ENCODE results near the gene ACP2.
"Not testable (repeated sequence)": the region's sequence is repeated elsewhere in the genome, so short reads cannot be mapped to it uniquely, and the experiment has no call there.

ACP2 gene

GRCh38 chr11:47241841-47242301 lies 6.7 kb downstream of the ACP2 start:
- no peak for DNase-seq (ENCODE audit: low read depth)

DNA sequence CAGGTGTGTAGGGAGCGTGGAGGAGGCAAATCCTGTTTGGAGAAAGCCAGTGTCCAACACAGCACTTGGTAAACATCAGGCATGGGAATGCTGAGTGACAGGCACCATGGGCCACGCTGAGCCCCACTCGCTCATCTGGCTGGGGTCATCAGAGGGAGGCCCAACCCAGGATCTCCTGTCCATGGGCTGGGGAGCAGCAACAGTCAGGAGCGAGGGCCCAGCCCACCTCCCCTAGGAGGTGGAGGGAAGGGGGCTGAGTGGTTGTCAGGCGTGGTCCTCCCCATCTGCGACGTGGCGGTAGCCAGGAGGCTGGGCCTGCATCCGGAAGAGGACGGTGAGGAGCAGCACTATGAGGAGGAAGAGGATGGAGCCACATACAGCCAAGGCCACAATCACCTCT lies 8.8 kb downstream of the ACP2 start:
- DNase-seq (ENCODE audit: low read depth) = no peak

- no peak for DNase-seq (ENCODE audit: low read depth)
Observed at GRCh38 chr11:47236482-47236881, 12.1 kb downstream of the ACP2 start.

- no peak for DNase-seq (ENCODE audit: low read depth)
Observed at GRCh38 chr11:47235163-47235562, 13.5 kb downstream of the ACP2 start.

- peak; percentile 44 for DNase-seq (ENCODE audit: low read depth)
Observed at GRCh38 chr11:47234669-47235100, 13.9 kb downstream of the ACP2 start.

DNA sequence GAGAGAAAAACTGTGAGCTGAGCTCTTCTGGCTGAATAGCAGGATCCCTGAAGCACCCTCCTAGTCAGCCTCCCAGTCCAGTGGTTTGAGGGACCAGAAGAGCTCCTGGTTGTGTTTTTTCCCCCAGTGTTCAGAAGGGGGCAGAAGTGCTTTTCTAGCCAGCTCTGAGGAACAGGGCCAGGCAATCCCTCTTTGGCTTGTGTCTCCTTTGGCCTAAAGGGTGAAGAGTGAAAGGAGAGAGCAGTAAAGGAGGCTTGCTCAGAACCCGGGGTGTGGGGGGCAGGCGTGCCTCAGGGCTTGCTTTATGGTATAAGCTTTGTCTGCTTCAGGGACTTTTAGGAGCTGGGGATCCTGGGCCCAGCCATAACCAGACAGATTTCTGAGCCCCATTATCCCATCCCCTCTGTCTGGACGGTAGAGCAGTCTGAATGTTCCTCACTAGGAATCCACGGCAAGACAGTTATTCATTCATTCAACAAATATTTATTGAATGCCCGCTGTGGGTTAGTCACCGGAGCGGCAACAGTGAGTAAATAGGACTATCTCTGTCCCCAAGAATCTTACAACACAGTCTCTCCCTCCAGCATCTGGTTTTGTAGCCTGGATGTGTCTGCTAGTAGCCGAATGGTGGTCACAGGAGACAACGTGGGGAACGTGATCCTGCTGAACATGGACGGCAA lies 14.5 kb downstream of the ACP2 start:
- no peak for DNase-seq (ENCODE audit: low read depth)

DNA sequence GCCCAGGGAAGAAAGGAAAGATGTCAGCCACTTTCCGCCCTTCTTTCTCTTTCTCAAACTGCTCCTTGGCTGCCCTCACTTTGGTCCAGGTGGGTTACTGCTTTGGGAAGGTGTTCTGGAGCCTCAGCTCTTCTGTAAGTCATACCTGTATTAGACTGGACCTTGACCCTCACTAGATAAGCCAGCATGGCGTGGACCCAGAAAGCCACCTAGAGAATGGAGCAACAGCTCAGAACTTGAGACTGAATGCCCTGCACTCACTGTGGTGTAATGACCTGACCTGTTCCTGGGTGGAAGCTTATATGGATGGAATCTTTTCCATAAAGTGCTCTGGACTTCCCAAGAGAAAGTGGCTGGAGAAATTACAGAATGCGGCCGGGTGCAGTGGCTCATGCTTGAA lies 15.6 kb downstream of the ACP2 start:
- no peak for DNase-seq (ENCODE audit: low read depth)

- no peak for DNase-seq (ENCODE audit: low read depth)
Observed at GRCh38 chr11:47229161-47229560, 19.5 kb downstream of the ACP2 start.

DNA sequence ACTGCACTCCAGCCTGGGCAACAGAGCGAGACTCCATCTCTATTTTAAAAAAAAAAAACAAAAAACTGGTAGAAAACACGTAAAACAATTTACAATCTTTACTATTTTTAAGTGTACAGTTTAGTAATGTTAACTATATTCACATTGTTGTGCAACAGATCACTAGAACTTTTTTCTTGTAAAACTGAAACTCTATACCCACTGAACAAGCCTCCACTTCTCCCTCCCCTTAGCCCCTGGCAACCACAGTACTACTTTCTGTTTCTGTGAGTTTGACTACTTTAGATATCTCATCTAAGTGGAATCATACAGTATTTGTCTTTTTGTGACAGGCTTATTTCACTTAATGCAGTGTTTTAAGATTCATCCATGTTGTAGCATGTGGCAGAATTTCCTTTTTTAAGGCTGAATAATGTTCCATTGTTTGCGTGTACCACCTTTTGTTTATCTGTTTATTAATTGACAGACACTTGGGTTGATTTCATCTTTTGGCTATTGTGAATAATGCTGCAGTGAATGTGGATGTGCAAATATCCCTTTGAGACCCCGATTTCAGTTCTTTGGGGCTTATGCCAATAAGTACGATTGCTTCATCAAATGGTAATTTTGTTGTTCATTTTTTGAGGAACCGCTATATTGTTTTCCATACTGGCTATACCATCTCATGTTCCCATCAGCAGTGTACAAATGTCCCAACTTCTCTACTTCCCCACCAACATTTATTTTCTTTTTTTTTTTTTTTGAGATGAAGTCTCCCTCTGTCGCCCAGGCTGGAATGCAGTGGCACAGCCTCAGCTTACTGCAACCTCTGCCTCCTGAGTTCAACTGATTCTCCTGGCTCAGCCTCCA lies 22.8 kb downstream of the ACP2 start:
- DNase-seq (ENCODE audit: low read depth) = no peak

DNA sequence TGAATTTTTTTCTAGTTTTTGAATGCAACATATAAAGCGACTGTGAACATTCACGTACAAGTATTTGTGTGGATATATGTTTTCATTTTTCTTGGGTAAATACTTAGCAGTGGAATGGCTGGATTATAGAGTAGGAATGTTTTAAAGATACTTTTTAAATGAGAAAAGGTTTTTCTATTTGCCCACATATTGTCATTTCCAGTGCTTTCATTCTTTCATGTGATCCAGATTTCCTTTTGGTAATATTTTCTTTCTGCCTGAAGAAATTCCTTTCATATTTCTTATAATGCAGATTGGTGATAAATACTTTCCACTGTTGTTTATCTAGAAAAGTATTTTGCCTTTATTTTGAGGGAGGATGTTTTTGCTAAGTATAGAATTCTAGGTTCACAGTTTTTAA lies 25.9 kb downstream of the ACP2 start:
- DNase-seq (ENCODE audit: low read depth) = no peak

DNA sequence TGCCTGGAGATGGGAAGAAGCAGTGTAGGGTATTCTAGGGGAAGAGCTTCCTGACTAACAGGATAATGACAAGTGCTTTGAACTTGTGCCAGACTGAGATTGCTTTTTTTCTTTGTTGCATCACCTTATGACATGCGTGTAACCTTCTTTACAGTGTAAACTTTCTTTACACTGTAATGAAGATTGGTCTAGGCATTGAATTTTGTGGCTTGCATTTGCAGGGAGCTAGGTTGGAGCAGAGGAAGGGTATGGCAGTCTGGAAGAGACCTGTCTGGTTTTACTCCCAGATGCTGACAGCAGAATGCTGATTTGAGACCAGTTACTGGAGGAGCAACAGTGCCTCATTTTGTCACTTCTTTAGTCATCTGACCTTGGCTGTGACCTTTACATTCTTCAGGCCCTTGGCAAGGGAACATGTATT lies 28.2 kb downstream of the ACP2 start:
- no peak for DNase-seq (ENCODE audit: low read depth)

GRCh38 chr11:47216121-47216798 lies 32.4 kb downstream of the ACP2 start:
- peak; percentile 29 for DNase-seq (ENCODE audit: low read depth)

DNA sequence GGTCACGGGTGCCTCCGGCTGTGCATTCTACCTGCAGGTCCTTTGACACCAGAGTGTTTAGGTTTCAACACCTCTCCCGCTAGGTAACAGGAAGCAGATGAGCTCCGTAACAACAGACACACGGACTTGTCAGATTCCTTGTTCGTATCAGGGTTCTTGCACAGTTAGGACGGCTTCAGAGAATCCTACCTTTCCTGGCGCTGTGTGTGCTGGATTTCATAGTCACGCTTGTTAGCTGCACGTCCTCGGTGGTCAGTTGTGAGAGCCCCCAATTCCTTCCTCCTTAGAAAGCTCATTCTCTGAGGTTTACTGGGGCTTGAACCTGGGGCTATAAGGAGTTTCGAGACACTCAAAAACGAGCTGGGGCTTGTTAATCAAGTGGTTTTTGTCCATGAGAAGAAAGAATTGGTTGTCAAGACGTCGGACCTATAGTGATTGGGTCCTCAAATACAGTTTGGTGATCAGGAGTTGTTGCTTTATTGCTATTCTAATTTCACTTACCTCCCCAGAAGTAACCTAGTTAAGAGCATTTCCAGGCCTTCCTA lies 33.2 kb downstream of the ACP2 start:
- no peak for DNase-seq (ENCODE audit: low read depth)

DNA sequence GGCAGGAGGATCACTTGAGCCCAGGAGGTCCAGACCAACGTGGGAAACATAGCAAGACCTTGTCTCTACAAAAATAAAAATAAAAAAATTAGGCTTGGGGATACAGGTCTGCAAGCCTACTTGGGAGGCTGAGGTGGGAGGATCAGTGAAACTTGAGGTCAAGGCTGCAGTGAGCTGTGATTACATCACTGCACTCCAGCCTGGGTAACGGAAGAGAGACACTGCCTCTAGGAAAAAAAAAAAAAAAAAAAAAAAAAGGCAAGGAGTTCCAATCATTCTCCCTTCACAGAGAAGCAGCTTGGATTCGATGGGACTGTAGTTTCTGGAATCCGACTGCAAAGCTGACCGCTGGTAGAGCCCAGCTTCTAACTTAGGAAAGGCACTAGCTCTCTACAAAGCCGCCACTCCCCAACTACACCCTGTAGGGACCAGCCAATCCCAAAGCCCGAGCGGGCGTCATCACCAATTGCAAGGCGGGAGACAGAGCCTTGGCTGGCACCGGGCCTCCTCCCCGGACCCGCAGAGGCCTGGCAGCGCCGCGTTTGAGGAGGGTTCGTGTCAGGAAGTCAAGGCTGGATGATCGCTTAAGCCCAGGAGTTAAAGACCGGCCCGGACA lies 34.6 kb downstream of the ACP2 start:
- DNase-seq (ENCODE audit: low read depth) = peak; percentile 71

- DNase-seq (ENCODE audit: low read depth) = no peak
Observed at GRCh38 chr11:47212938-47213337, 35.7 kb downstream of the ACP2 start.

DNA sequence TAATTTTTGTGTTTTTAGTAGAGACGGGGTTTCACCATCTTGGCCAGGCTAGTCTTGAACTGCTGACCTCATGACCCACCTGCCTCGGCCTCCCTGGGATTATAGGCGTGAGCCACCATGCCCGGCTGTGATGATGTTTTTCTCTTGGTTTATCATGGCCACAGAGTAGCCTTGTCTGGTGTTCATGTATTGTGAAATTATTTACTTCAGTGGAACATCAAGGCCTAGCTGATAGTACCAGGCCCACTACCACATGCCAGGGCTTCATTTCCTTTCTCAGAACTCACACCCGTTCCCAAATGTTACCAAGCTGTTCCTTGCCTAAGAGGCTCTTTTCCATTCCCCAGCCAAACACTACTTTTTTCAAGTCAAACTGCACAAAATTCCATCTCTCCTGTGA lies 40.0 kb downstream of the ACP2 start:
- no peak for DNase-seq (ENCODE audit: low read depth)

- DNase-seq (ENCODE audit: low read depth) = not testable (repeated sequence)
Observed at GRCh38 chr11:47208008-47208552, 40.5 kb downstream of the ACP2 start.

DNA sequence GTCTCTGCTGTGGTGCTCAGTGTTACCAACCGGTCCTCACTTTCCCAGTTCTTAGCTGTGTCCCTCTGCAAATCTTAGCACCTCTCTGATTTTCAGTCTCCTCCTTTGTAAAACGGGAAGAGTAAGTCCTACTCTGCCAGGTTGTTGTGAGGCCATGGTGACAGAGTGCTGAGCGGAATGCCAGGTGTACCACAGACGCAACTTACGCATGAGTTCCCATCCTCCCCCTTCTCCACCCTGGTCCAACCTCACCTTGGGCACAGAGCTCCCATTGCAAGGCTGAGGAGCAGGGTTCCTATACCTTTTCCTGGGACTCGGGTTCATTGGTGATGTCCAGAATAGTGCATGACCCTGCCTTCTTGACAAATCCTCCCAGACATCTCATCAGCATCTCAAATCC lies 41.2 kb downstream of the ACP2 start:
- DNase-seq (ENCODE audit: low read depth) = no peak

GRCh38 chr11:47206577-47206976 lies 42.0 kb downstream of the ACP2 start:
- DNase-seq (ENCODE audit: low read depth) = not testable (repeated sequence)

DNA sequence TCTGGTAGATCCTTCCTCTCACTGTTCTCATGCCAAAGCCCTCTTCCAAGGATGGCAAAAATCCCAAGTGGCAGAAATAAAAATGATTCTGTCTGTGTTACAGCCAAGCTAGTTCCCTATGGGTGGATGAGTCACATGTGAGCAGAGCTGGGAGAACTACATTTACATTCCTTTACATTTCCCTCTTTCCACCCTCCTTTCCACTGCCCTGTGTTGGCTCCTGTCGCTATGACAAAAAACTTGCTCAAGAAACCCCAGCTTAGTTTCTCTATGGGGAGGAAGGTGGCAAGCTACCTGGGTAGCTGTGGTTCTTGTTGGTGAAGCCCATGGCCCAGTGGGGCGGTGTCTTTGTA lies 44.0 kb downstream of the ACP2 start:
- no peak for DNase-seq (ENCODE audit: low read depth)

- no peak for DNase-seq (ENCODE audit: low read depth)
Observed at GRCh38 chr11:47202576-47202975, 46.0 kb downstream of the ACP2 start.

GRCh38 chr11:47201015-47201414 lies 47.6 kb downstream of the ACP2 start:
- no peak for DNase-seq (ENCODE audit: low read depth)
